ENCODE data around the gene NAA16. TPM values are rescaled to one million over a fixed set of nuclear protein-coding genes. Genes with fewer than 3 reads are reported as not detected.

Gene NAA16
- total RNA-seq, 4 donors from 2014 or later: 15.9 to 25.8 (median 18.7) TPM

DNA sequence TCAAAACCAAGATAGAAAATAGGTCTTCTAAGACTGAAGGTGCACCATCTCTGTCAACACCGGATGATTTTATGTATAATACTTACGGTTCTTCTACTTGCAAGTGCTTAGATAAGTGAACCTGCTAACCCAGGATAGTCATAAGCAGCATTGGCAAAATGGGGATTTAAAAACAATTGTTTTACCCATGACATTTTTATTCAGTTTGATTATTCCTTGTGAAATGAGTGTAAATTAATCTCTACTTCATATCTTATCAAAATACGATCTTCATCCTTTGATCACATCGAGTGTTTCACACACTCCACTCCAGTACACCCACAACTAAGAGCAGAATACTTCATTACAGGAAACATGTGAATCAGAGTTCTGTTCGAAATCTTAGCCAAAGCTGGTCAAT, 24.7 kb upstream of the NAA16 start:
- intact Hi-C loops (cut with DNase I; ENCODE audit: low total_unique reads): no loop called here
- no peak overlapping the region for H3K4me3 ChIP-seq (ENCODE audit: low read depth, poor library complexity, severe bottlenecking)
- 83 to 84% methylated on average over 5 of the region's 5 CpGs for WGBS, 2 donors
- no peak for DNase-seq (ENCODE audit: low spot score in 2 of 2)
- TF ChIP-seq CTCF (IDR thresholded peaks at IDR 0.05) (no peak), POLR2A (IDR thresholded peaks at IDR 0.05) (no peak)

- H3K4me3 ChIP-seq (ENCODE audit: low read depth, poor library complexity, severe bottlenecking): no peak overlapping the region
- DNase-seq (ENCODE audit: low spot score in 2 of 2): no peak
- WGBS, 2 donors: 86 to 94% methylated on average over 10 of the region's 10 CpGs
- intact Hi-C loops (cut with DNase I; ENCODE audit: low total_unique reads): no loop called here
- TF ChIP-seq CTCF (IDR thresholded peaks at IDR 0.05) (no peak), POLR2A (IDR thresholded peaks at IDR 0.05) (no peak)
These were observed 21.6 kb upstream of the NAA16 start for GRCh38 chr13:41289463-41289881.

- intact Hi-C loops (cut with DNase I; ENCODE audit: low total_unique reads): no loop called here
- no peak overlapping the region for H3K4me3 ChIP-seq (ENCODE audit: low read depth, poor library complexity, severe bottlenecking)
- no peak for DNase-seq (ENCODE audit: low spot score in 2 of 2)
- no peak for TF ChIP-seq CTCF (IDR thresholded peaks at IDR 0.05)
- TF ChIP-seq POLR2A (IDR thresholded peaks at IDR 0.05): no peak
- 91 to 93% methylated on average over 7 of the region's 7 CpGs for WGBS, 2 donors
These were observed 19.8 kb upstream of the NAA16 start for GRCh38 chr13:41291246-41291645.

DNA sequence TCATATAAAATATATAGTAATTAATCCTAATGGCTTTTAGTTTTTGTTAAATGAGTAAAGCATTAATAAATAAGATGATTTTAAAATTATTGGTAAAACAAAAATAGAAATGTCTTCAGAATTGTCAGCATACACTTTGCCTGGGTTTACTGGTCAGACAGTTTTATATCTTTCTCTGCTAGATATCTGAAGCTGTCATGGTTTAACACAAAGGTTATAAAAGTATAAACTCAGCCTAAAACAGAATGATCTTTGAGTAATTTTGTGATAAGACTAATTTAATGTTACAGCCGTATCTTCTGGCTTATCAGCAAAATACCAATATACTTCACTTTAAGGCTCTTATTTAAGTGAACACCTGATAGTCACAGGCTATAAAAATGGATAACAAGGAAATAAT, 17.8 kb upstream of the NAA16 start:
- no peak overlapping the region for H3K4me3 ChIP-seq (ENCODE audit: low read depth, poor library complexity, severe bottlenecking)
- intact Hi-C loops (cut with DNase I; ENCODE audit: low total_unique reads): no loop called here
- 89 to 91% methylated on average over 1 of the region's 1 CpG for WGBS, 2 donors
- TF ChIP-seq POLR2A (IDR thresholded peaks at IDR 0.05): no peak
- no peak for TF ChIP-seq CTCF (IDR thresholded peaks at IDR 0.05)
- no peak for DNase-seq (ENCODE audit: low spot score in 2 of 2)

- WGBS, 2 donors: 92 to 100% methylated on average over 1 of the region's 1 CpG
- intact Hi-C loops (cut with DNase I; ENCODE audit: low total_unique reads): no loop called here
- no peak for DNase-seq (ENCODE audit: low spot score in 2 of 2)
- H3K4me3 ChIP-seq (ENCODE audit: low read depth, poor library complexity, severe bottlenecking): no peak overlapping the region
- TF ChIP-seq CTCF (IDR thresholded peaks at IDR 0.05) (no peak), POLR2A (IDR thresholded peaks at IDR 0.05) (no peak)
These were observed 16.2 kb upstream of the NAA16 start for GRCh38 chr13:41294914-41295313.

GRCh38 chr13:41295973-41296372, 15.1 kb upstream of the NAA16 start:
- 85 to 100% methylated on average over 1 of the region's 1 CpG for WGBS, 2 donors
- TF ChIP-seq CTCF (IDR thresholded peaks at IDR 0.05): no peak
- no peak for TF ChIP-seq POLR2A (IDR thresholded peaks at IDR 0.05)
- no peak overlapping the region for H3K4me3 ChIP-seq (ENCODE audit: low read depth, poor library complexity, severe bottlenecking)
- intact Hi-C loops (cut with DNase I; ENCODE audit: low total_unique reads): no loop called here
- DNase-seq (ENCODE audit: low spot score in 2 of 2): no peak
